ENCODE measurements around the gene ACTG2.
"Not testable (repeated sequence)": the region's sequence is repeated elsewhere in the genome, so short reads cannot be mapped to it uniquely, and the experiment has no call there.

Gene ACTG2

GRCh38 chr2:73892631-73893329 is at the start of gene ACTG2:
Gene ACTG2 (plus strand): TSS chr2:73893008. CDS start chr2:73901312, 8,304 bp downstream.
- Mint-ChIP-seq H3K4me3 (no peak within 1 kb of the TSS), H3K9me3 (no peaks in the 10 kb centered on the region)

GRCh38 chr2:73844087-73844486 is 48.7 kb upstream of the ACTG2 start:
- Mint-ChIP-seq H3K27ac (no peak overlapping the region), H3K4me1 (ENCODE audit: low read depth) (peaks cover 13% of the 10 kb centered on the region), H3K27me3 (no peaks in the 10 kb centered on the region), H3K9me3 (no peaks in the 10 kb centered on the region), H3K4me3 (no peak overlapping the region), H3K36me3 (ENCODE audit: low read depth) (peaks cover 81% of the 10 kb centered on the region)
- DNase-seq, result no peak

More at GRCh38 chr2:73892631-73893329, at the start of gene ACTG2:
- Mint-ChIP-seq H3K27me3 (no peaks in the 10 kb centered on the region), H3K4me1 (ENCODE audit: low read depth) (peaks cover 37% of the 10 kb centered on the region), H3K27ac (no peak within 1 kb of the TSS), H3K36me3 (ENCODE audit: low read depth) (no peaks in the 10 kb centered on the region)
- DNase-seq, result no peak

- DNase-seq, result no peak
- Mint-ChIP-seq H3K27me3 (no peaks in the 10 kb centered on the region), H3K36me3 (ENCODE audit: low read depth) (peaks cover 55% of the 10 kb centered on the region), H3K9me3 (no peaks in the 10 kb centered on the region), H3K4me1 (ENCODE audit: low read depth) (no peaks in the 10 kb centered on the region), H3K4me3 (no peak overlapping the region), H3K27ac (no peak overlapping the region)
Measured at GRCh38 chr2:73850009-73850408, 42.8 kb upstream of the ACTG2 start.

GRCh38 chr2:73851274-73851673 is 41.5 kb upstream of the ACTG2 start:
- Mint-ChIP-seq H3K9me3 (no peaks in the 10 kb centered on the region), H3K36me3 (ENCODE audit: low read depth) (peaks cover 42% of the 10 kb centered on the region), H3K4me3 (no peak overlapping the region), H3K4me1 (ENCODE audit: low read depth) (peaks cover 8% of the 10 kb centered on the region), H3K27me3 (no peaks in the 10 kb centered on the region), H3K27ac (no peak overlapping the region)
- no peak for DNase-seq

- Mint-ChIP-seq H3K4me1 (ENCODE audit: low read depth) (peaks cover 16% of the 10 kb centered on the region), H3K27ac (no peak overlapping the region), H3K4me3 (no peak overlapping the region), H3K9me3 (no peaks in the 10 kb centered on the region), H3K36me3 (ENCODE audit: low read depth) (peaks cover 35% of the 10 kb centered on the region), H3K27me3 (no peaks in the 10 kb centered on the region)
- DNase-seq, result no peak
Measured at GRCh38 chr2:73852020-73852419, 40.8 kb upstream of the ACTG2 start.

GRCh38 chr2:73855526-73855925 is 37.3 kb upstream of the ACTG2 start:
- Mint-ChIP-seq H3K9me3 (no peaks in the 10 kb centered on the region), H3K36me3 (ENCODE audit: low read depth) (peaks cover 22% of the 10 kb centered on the region), H3K27ac (no peak overlapping the region), H3K27me3 (no peaks in the 10 kb centered on the region), H3K4me1 (ENCODE audit: low read depth) (peaks cover 37% of the 10 kb centered on the region), H3K4me3 (no peak overlapping the region)
- DNase-seq, result no peak

- Mint-ChIP-seq H3K27ac (peak overlapping the region; percentile 15), H3K36me3 (ENCODE audit: low read depth) (peaks cover 27% of the 10 kb centered on the region), H3K27me3 (no peaks in the 10 kb centered on the region), H3K4me1 (ENCODE audit: low read depth) (peaks cover 41% of the 10 kb centered on the region), H3K9me3 (no peaks in the 10 kb centered on the region), H3K4me3 (no peak overlapping the region)
- DNase-seq, result no peak
Measured at GRCh38 chr2:73856214-73856613, 36.6 kb upstream of the ACTG2 start.

GRCh38 chr2:73859721-73860586 is 32.9 kb upstream of the ACTG2 start:
- Mint-ChIP-seq H3K27ac (peak overlapping the region; percentile 90), H3K4me3 (peak overlapping the region; percentile 35), H3K36me3 (ENCODE audit: low read depth) (peaks cover 59% of the 10 kb centered on the region), H3K27me3 (no peaks in the 10 kb centered on the region), H3K9me3 (no peaks in the 10 kb centered on the region), H3K4me1 (ENCODE audit: low read depth) (peaks cover 41% of the 10 kb centered on the region)
- DNase-seq, result peak; percentile 45

GRCh38 chr2:73862987-73863386 is 29.8 kb upstream of the ACTG2 start:
- H3K36me3 Mint-ChIP-seq (ENCODE audit: low read depth), result peaks cover 81% of the 10 kb centered on the region
- no peak for DNase-seq
- no peaks in the 10 kb centered on the region for H3K9me3 Mint-ChIP-seq
- H3K27me3 Mint-ChIP-seq, result no peaks in the 10 kb centered on the region
- H3K4me3 Mint-ChIP-seq, result no peak overlapping the region
- H3K27ac Mint-ChIP-seq, result peak overlapping the region; percentile 11
- H3K4me1 Mint-ChIP-seq (ENCODE audit: low read depth), result peaks cover 23% of the 10 kb centered on the region

- no peaks in the 10 kb centered on the region for H3K9me3 Mint-ChIP-seq
Measured at GRCh38 chr2:73868204-73868978, 24.4 kb upstream of the ACTG2 start.

GRCh38 chr2:73870084-73870483 is 22.7 kb upstream of the ACTG2 start:
- no peak for DNase-seq
- H3K9me3 Mint-ChIP-seq, result no peaks in the 10 kb centered on the region
- no peak overlapping the region for H3K27ac Mint-ChIP-seq
- H3K27me3 Mint-ChIP-seq, result no peaks in the 10 kb centered on the region
- no peaks in the 10 kb centered on the region for H3K4me1 Mint-ChIP-seq (ENCODE audit: low read depth)
- H3K36me3 Mint-ChIP-seq (ENCODE audit: low read depth), result peaks cover 21% of the 10 kb centered on the region
- H3K4me3 Mint-ChIP-seq, result no peak overlapping the region

More at GRCh38 chr2:73868204-73868978, 24.4 kb upstream of the ACTG2 start:
- no peak overlapping the region for H3K27ac Mint-ChIP-seq
- no peak for DNase-seq
- H3K4me1 Mint-ChIP-seq (ENCODE audit: low read depth), result no peaks in the 10 kb centered on the region
- no peak overlapping the region for H3K4me3 Mint-ChIP-seq
- no peaks in the 10 kb centered on the region for H3K27me3 Mint-ChIP-seq
- H3K36me3 Mint-ChIP-seq (ENCODE audit: low read depth), result peaks cover 38% of the 10 kb centered on the region

- H3K27me3 Mint-ChIP-seq, result no peaks in the 10 kb centered on the region
- peaks cover 3% of the 10 kb centered on the region for H3K4me1 Mint-ChIP-seq (ENCODE audit: low read depth)
- H3K36me3 Mint-ChIP-seq (ENCODE audit: low read depth), result no peaks in the 10 kb centered on the region
- no peaks in the 10 kb centered on the region for H3K9me3 Mint-ChIP-seq
- H3K4me3 Mint-ChIP-seq, result no peak overlapping the region
- no peak for DNase-seq
- H3K27ac Mint-ChIP-seq, result no peak overlapping the region
Measured at GRCh38 chr2:73877071-73877802, 15.6 kb upstream of the ACTG2 start.

GRCh38 chr2:73877984-73878383 is 14.8 kb upstream of the ACTG2 start:
- not testable (repeated sequence) for H3K4me1 Mint-ChIP-seq (ENCODE audit: low read depth); H3K36me3 Mint-ChIP-seq (ENCODE audit: low read depth); H3K27me3 Mint-ChIP-seq; H3K27ac Mint-ChIP-seq; H3K9me3 Mint-ChIP-seq; DNase-seq; H3K4me3 Mint-ChIP-seq

GRCh38 chr2:73885406-73885805 is 7.4 kb upstream of the ACTG2 start:
- H3K9me3 Mint-ChIP-seq, result peaks cover 4% of the 10 kb centered on the region
- no peak overlapping the region for H3K27ac Mint-ChIP-seq
- no peak overlapping the region for H3K4me3 Mint-ChIP-seq
- no peaks in the 10 kb centered on the region for H3K36me3 Mint-ChIP-seq (ENCODE audit: low read depth)
- DNase-seq, result no peak
- H3K27me3 Mint-ChIP-seq, result peaks cover 5% of the 10 kb centered on the region
- peaks cover 25% of the 10 kb centered on the region for H3K4me1 Mint-ChIP-seq (ENCODE audit: low read depth)

All from activated T-cell treated with anti-CD3 and anti-CD28 coated beads, Interleukin-2, amount 50 U/mL, for 24 hours (primary cell).